GM18505 (cell line): ENCODE results near the gene COA6.
"Not testable (repeated sequence)": the region's sequence is repeated elsewhere in the genome, so short reads cannot be mapped to it uniquely, and the experiment has no call there.

ENCODE experiments used
- ATAC-seq: cut with Tn5 transposase; IDR thresholded peaks from one replicate; pipeline ENCODE4 v1.9.1; 2021; ENCODE audit not compliant: unreplicated experiment
- POLR2A ChIP-seq: IDR thresholded peaks from 4 replicates; pipeline ENCODE4 v1.6.1; 2011; ENCODE audit warnings: borderline replicate concordance; ENCODE audit not compliant: insufficient read depth, insufficient read length; ENCODE audit errors: extremely low read depth

COA6 gene

GRCh38 chr1:234381699-234382555 is 8.7 kb downstream of the COA6 start:
- no peak for ATAC-seq
- no peak for TF ChIP-seq POLR2A

GRCh38 chr1:234386122-234386521 is 12.9 kb downstream of the COA6 start:
- TF ChIP-seq POLR2A = no peak
- ATAC-seq = no peak

- ATAC-seq = no peak
- no peak for TF ChIP-seq POLR2A
These were observed 14.8 kb downstream of the COA6 start for GRCh38 chr1:234388094-234388493.

- ATAC-seq = no peak
- TF ChIP-seq POLR2A = no peak
These were observed 19.9 kb downstream of the COA6 start for GRCh38 chr1:234393190-234393589.

- ATAC-seq = no peak
- TF ChIP-seq POLR2A = no peak
These were observed 22.0 kb downstream of the COA6 start for GRCh38 chr1:234395297-234395696.

- TF ChIP-seq POLR2A = no peak
These were observed 22.8 kb downstream of the COA6 start for GRCh38 chr1:234396092-234396491.

GRCh38 chr1:234396871-234397270 is 23.6 kb downstream of the COA6 start:
- ATAC-seq = no peak
- TF ChIP-seq POLR2A = no peak

More at GRCh38 chr1:234396092-234396491, 22.8 kb downstream of the COA6 start:
- no peak for ATAC-seq

GRCh38 chr1:234397732-234398131 is 24.5 kb downstream of the COA6 start:
- TF ChIP-seq POLR2A = no peak
- no peak for ATAC-seq

- peak; percentile 20 for TF ChIP-seq POLR2A
- peak; percentile 60 for ATAC-seq
These were observed 25.7 kb downstream of the COA6 start for GRCh38 chr1:234398849-234399381.

GRCh38 chr1:234399515-234399914 is 26.3 kb downstream of the COA6 start:
- not testable (repeated sequence) for ATAC-seq

- ATAC-seq = no peak
- no peak for TF ChIP-seq POLR2A
These were observed 27.5 kb downstream of the COA6 start for GRCh38 chr1:234400773-234401172.

GRCh38 chr1:234401658-234402057 is 28.4 kb downstream of the COA6 start:
- ATAC-seq = no peak
- no peak for TF ChIP-seq POLR2A

- no peak for ATAC-seq
- no peak for TF ChIP-seq POLR2A
These were observed 29.7 kb downstream of the COA6 start for GRCh38 chr1:234402939-234403338.

GRCh38 chr1:234405676-234406075 is 32.4 kb downstream of the COA6 start:
- ATAC-seq = no peak
- TF ChIP-seq POLR2A = no peak
